ENCODE data around the gene GPC4.
"Not testable (repeated sequence)": the region's sequence is repeated elsewhere in the genome, so short reads cannot be mapped to it uniquely, and the experiment has no call there.

- not testable (repeated sequence) for TF ChIP-seq CTCF, POLR2A (IDR thresholded peaks at IDR 0.05)
Observed at GRCh38 chrX:133279112-133279730, 136.1 kb downstream of the GPC4 start.
